AG04449 (cell line): ENCODE results near the gene PACSIN1.

Experiments used
- CTCF ChIA-PET: fragments of 350-600 bp; formaldehyde crosslinking; extraction: SDS; loops from one replicate; lab custom pipeline; 2021; ENCODE audit warnings: antibody characterized with exemption; lab: Yijun Ruan, JAX
- POLR2A ChIA-PET: fragments of 400-600, 350-600 bp; formaldehyde crosslinking; extraction: SDS; loops from one replicate; lab custom pipeline; 2020; ENCODE audit warnings: antibody characterized with exemption, inconsistent platforms; lab: Yijun Ruan, JAX
- DNase-seq: peaks from one replicate; pipeline ENCODE4 v3.0.0-alpha.2; 2010; ENCODE audit warnings: low read depth, low spot score
- H3K4me3 ChIP-seq: 2 replicates; pipeline ENCODE4 v1.5.1; 2011; ENCODE audit warnings: low read depth, mild to moderate bottlenecking, control low read depth, low read length
- CTCF ChIP-seq: IDR thresholded peaks from one replicate; pipeline ENCODE4 v1.5.1; 2011; ENCODE audit warnings: mild to moderate bottlenecking, moderate library complexity, low read length, control low read depth, inconsistent platforms; ENCODE audit not compliant: insufficient read depth; ENCODE audit errors: missing control alignments

PACSIN1 gene

GRCh38 chr6:34506718-34507117 is 40.8 kb downstream of the PACSIN1 start:
- DNase-seq, result no peak
- ChIA-PET CTCF (interaction anchor here (1.2 kb wide), 1 partner anchor 44 kb away, joined by 3 read pairs; no protein-coding TSS in a partner anchor), POLR2A (no interaction called here)
- H3K4me3 ChIP-seq, result no peak overlapping the region
- no peak for TF ChIP-seq CTCF

- ChIA-PET POLR2A (no interaction called here), CTCF (interaction anchor here (0.8 to 0.9 kb wide), 2 partner anchors 11 to 833 kb away, joined by 3 read pairs; no protein-coding TSS in a partner anchor)
- TF ChIP-seq CTCF, result no peak
- no peak overlapping the region for H3K4me3 ChIP-seq
- DNase-seq, result no peak
These were observed 42.5 kb downstream of the PACSIN1 start for GRCh38 chr6:34508425-34508824.

- no peak for DNase-seq
- no peak for TF ChIP-seq CTCF
- ChIA-PET POLR2A (no interaction called here), CTCF (interaction anchor here (1.2 kb wide), 1 partner anchor 17 kb away, joined by 3 read pairs; no protein-coding TSS in a partner anchor)
- H3K4me3 ChIP-seq, result no peak overlapping the region
These were observed 43.9 kb downstream of the PACSIN1 start for GRCh38 chr6:34509782-34510181.

DNA sequence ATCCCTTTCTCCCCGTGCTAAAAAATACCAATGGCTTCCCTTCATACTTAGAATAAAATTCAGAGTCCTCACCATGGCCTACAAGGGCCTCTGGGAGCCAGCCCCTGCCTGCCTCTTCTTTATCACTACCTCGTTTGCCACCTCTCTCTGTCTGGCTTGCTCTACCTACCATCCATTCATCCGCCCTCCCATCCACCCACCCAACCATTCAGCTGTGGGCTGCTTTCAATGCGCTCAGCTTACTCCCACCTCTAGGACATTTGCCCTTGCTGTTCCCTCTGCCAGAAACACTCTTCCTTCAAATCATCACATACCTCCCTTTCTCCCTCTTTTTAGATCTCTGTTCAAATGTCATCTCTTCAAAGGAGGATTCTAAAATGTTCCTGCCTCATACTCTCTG is 44.4 kb downstream of the PACSIN1 start:
- CTCF ChIA-PET, result interaction anchor here (1.2 kb wide), 1 partner anchor 17 kb away, joined by 3 read pairs; no protein-coding TSS in a partner anchor

DNA sequence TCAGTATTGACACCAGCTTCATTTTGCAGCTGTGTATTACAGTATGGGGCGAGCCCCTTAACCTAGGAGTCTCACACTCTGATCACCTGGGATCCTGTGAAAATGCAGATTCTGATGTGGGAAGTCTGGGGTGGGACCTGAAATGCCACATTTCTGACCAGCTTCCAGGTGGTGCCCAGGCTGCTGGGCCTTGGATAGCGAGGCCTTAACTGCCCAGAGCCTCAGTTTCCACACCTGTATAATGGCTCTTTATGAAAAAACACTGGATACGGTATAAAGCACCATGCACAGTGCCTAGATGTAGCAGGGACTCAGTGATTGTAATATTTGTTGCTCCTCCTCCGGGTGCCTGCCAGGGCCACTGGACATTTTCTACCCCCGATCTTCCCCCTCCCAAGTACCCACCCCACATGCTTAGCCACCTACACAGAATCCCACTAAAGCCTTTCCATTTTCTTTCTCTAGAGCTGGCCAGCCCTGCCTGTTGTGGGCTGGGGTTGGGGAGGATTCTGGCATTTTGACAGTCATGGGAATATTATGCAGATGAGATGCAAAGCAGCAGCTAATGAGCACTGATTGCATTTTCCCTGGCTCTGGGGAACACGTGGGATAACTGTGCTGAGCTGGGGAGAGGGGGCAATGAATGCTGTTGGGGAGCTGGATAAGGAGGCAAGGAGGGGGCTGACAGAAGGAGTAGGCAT is 45.5 kb downstream of the PACSIN1 start:
- TF ChIP-seq CTCF, result no peak
- CTCF ChIA-PET, result interaction anchor here (9.0 kb wide), 1 partner anchor 15 kb away, joined by 42 read pairs; no protein-coding TSS in a partner anchor
- no peak for DNase-seq
- no peak overlapping the region for H3K4me3 ChIP-seq
- POLR2A ChIA-PET, result interaction anchor here (0.6 kb wide), 1 partner anchor 10 kb away, joined by 6 read pairs; no protein-coding TSS in a partner anchor

More for the DNA sequence above, 44.4 kb downstream of the PACSIN1 start:
- POLR2A ChIA-PET, result no interaction called here
- no peak overlapping the region for H3K4me3 ChIP-seq
- no peak for TF ChIP-seq CTCF
- no peak for DNase-seq

GRCh38 chr6:34511915-34512737 is 46.2 kb downstream of the PACSIN1 start:
- ChIA-PET POLR2A (interaction anchor here (0.6 kb wide), 1 partner anchor 11 kb away, joined by 6 read pairs; no protein-coding TSS in a partner anchor), CTCF (interaction anchor here (9.0 kb wide), 1 partner anchor 14 kb away, joined by 42 read pairs; no protein-coding TSS in a partner anchor)
- H3K4me3 ChIP-seq, result no peak overlapping the region
- TF ChIP-seq CTCF, result no peak
- no peak for DNase-seq
